Suppressor macrophage treated with lipopolysaccharide for 1 hour (primary cell): Measurements from ENCODE around the gene ATP8B2.
"Not testable (repeated sequence)": the region's sequence is repeated elsewhere in the genome, so short reads cannot be mapped to it uniquely, and the experiment has no call there.

ENCODE experiments used
- DNase-seq, 3 donors: peaks; one replicate each; pipeline ENCODE4 v3.0.0-alpha.2; 2020 to 2022

ATP8B2 gene

GRCh38 chr1:154324241-154324640, 1.1 kb upstream of the ATP8B2 start:
- DNase-seq: no peak

GRCh38 chr1:154325583-154326545, 539 bp downstream of the ATP8B2 start:
- peak; percentile 66 to 81 (median 70) for DNase-seq

- no peak for DNase-seq
Observed at GRCh38 chr1:154326546-154327465, 1.5 kb downstream of the ATP8B2 start.

- DNase-seq: no peak
Observed at GRCh38 chr1:154327466-154328317, 2.4 kb downstream of the ATP8B2 start.

GRCh38 chr1:154328318-154329151, 3.2 kb downstream of the ATP8B2 start:
- DNase-seq: peak; percentile 70 to 93 (median 89)

GRCh38 chr1:154329152-154329521, 3.8 kb downstream of the ATP8B2 start:
- DNase-seq: no peak

GRCh38 chr1:154329551-154330131, 4.3 kb downstream of the ATP8B2 start:
- DNase-seq: peak; percentile 53 to 68 (median 64)

GRCh38 chr1:154330669-154331068, 5.3 kb downstream of the ATP8B2 start:
- no peak for DNase-seq

- no peak for DNase-seq
Observed at GRCh38 chr1:154334079-154335024, 9.0 kb downstream of the ATP8B2 start.

GRCh38 chr1:154335025-154335714, 9.8 kb downstream of the ATP8B2 start:
- DNase-seq: peak; percentile 95 to 98 (median 98)

- DNase-seq: no peak
Observed at GRCh38 chr1:154337253-154337894, 12.0 kb downstream of the ATP8B2 start.

- no peak for DNase-seq
Observed at GRCh38 chr1:154338875-154339274, 13.6 kb downstream of the ATP8B2 start.

GRCh38 chr1:154341366-154341765, 16.0 kb downstream of the ATP8B2 start:
- DNase-seq: not testable (repeated sequence)

- DNase-seq: peak; percentile 35 to 48 (median 43)
Observed at GRCh38 chr1:154342132-154342531, 16.8 kb downstream of the ATP8B2 start.

- DNase-seq: peak in 2 of 3 donors; percentile 31 to 55
Observed at GRCh38 chr1:154342836-154343472, 17.6 kb downstream of the ATP8B2 start.

GRCh38 chr1:154344977-154345837, 19.9 kb downstream of the ATP8B2 start:
- peak; percentile 57 to 79 (median 66) for DNase-seq

GRCh38 chr1:154346276-154346917, 21.1 kb downstream of the ATP8B2 start:
- peak; percentile 60 to 68 (median 67) for DNase-seq
